ENCODE data around the gene STK39. TPM values are rescaled to one million over a fixed set of nuclear protein-coding genes. Genes with fewer than 3 reads are reported as not detected.

STK39 gene
- total RNA-seq, 3 donors from 2014 or later = 36.4 to 57.5 (median 52.5) TPM

- no peak for ATAC-seq
- no peak for DNase-seq
- intact Hi-C loops (cut with DNase I, micrococcal nuclease) = loop anchor here in 1 of 2 donors (10.0 kb wide), 1 partner anchor 1580 kb away; no protein-coding TSS in a partner anchor
- H3K36me3 ChIP-seq (ENCODE audit: low read depth) = no peaks in the 10 kb centered on the region
- no peaks in the 10 kb centered on the region for H3K4me1 ChIP-seq (ENCODE audit: low read depth)
- no peak for TF ChIP-seq CTCF (IDR thresholded peaks at IDR 0.05)
- H3K4me3 ChIP-seq = no peak overlapping the region
- H3K9me3 ChIP-seq = no peaks in the 10 kb centered on the region
These were observed 132.8 kb downstream of the STK39 start for GRCh38 chr2:168114619-168115018.

DNA sequence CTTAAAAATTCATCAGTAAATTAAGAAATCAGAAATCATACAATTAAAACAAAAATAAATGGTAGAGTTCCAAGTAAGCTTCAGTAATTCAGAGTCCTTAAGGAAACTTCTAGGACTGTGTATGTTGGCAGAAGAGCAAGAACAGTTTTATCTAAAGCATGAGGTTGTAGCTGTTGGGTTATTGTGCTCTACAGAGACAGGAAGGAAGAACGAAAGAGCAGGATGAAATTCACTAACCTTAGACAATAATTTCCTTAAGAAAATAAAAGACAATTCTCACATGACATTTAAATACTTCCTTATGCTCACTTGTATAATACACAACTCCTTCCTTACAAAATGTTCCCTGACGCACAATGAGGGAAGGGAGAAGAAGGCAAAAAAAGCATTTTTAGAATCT, 133.4 kb downstream of the STK39 start:
- DNase-seq = no peak
- no peak for TF ChIP-seq CTCF (IDR thresholded peaks at IDR 0.05)
- intact Hi-C loops (cut with DNase I, micrococcal nuclease) = loop anchor here in 1 of 2 donors (10.0 kb wide), 1 partner anchor 1579 kb away; no protein-coding TSS in a partner anchor
- Histone ChIP-seq H3K36me3 (ENCODE audit: low read depth) (no peaks in the 10 kb centered on the region), H3K9me3 (no peaks in the 10 kb centered on the region), H3K4me1 (ENCODE audit: low read depth) (no peaks in the 10 kb centered on the region), H3K4me3 (no peak overlapping the region)
- no peak for ATAC-seq

DNA sequence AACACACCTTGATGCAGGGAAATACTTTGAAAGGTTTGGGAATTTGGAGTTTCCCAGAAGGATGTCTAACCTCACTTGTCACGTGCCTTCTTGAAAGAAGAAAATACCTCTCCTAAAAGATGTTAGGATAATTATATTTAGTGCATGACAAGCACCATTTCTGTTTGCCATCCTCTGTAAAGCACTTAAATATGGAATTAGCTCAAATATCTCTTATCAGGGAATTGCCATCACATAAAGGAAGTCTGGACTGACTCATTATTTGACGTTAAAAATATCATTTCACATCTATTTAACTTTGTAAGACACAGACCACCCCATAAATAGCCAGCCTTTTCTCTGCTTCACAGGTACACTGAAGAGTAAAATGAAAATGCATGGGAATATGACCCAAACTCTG, 140.1 kb downstream of the STK39 start:
- Histone ChIP-seq H3K36me3 (ENCODE audit: low read depth) (no peaks in the 10 kb centered on the region), H3K9me3 (no peaks in the 10 kb centered on the region), H3K4me3 (no peak overlapping the region), H3K4me1 (ENCODE audit: low read depth) (no peaks in the 10 kb centered on the region)
- DNase-seq (no peak), ATAC-seq (no peak)
- intact Hi-C loops (cut with DNase I, micrococcal nuclease) = no loop called here
- no peak for TF ChIP-seq CTCF (IDR thresholded peaks at IDR 0.05)

DNA sequence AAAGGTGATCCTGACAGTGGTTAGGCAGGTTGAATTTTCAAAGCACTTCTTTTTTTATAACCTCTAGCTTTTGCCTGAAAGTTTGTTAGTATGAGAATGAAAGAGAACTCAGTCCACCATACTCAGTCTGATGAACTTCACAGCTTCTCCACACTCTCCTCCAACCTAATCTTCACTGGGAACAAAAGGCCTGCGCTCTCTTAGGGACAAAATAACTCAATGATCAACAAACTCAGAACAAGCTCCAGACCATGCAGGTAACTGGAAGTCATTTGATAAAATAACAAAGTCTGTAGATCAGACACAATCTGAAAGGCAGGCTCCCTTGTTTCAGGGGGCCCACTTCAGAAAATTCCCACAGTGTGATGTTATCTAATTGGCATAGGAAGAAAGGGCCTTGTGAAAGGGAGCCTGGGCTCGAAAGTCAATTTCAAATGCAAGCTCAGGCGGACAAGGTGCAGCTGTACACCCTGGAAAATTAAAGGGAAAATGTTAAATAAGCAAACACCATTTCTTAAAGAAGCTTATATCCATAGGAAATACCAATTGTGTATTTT, 142.2 kb downstream of the STK39 start:
- TF ChIP-seq CTCF (IDR thresholded peaks at IDR 0.05) = no peak
- no peaks in the 10 kb centered on the region for H3K9me3 ChIP-seq
- no peak overlapping the region for H3K4me3 ChIP-seq
- no peak for DNase-seq
- no peaks in the 10 kb centered on the region for H3K36me3 ChIP-seq (ENCODE audit: low read depth)
- intact Hi-C loops (cut with DNase I, micrococcal nuclease) = no loop called here
- no peaks in the 10 kb centered on the region for H3K4me1 ChIP-seq (ENCODE audit: low read depth)
- no peak for ATAC-seq

- TF ChIP-seq CTCF (IDR thresholded peaks at IDR 0.05) = no peak
- H3K4me1 ChIP-seq (ENCODE audit: low read depth) = no peaks in the 10 kb centered on the region
- H3K36me3 ChIP-seq (ENCODE audit: low read depth) = no peaks in the 10 kb centered on the region
- DNase-seq = no peak
- H3K9me3 ChIP-seq = no peaks in the 10 kb centered on the region
- no peak for ATAC-seq
- intact Hi-C loops (cut with DNase I, micrococcal nuclease) = no loop called here
- H3K4me3 ChIP-seq = no peak overlapping the region
These were observed 150.0 kb downstream of the STK39 start for GRCh38 chr2:168097431-168097830.

- no peak for TF ChIP-seq CTCF (IDR thresholded peaks at IDR 0.05)
- no peaks in the 10 kb centered on the region for H3K9me3 ChIP-seq
- H3K4me3 ChIP-seq = no peak overlapping the region
- H3K36me3 ChIP-seq (ENCODE audit: low read depth) = no peaks in the 10 kb centered on the region
- no peaks in the 10 kb centered on the region for H3K4me1 ChIP-seq (ENCODE audit: low read depth)
- ATAC-seq (no peak), DNase-seq (no peak)
- intact Hi-C loops (cut with DNase I, micrococcal nuclease) = no loop called here
These were observed 151.2 kb downstream of the STK39 start for GRCh38 chr2:168096158-168096557.

Measured in mucosa of descending colon (tissue), 3 donors.